Measurements from ENCODE around the gene ZNF423. TPM values are rescaled to one million over a fixed set of nuclear protein-coding genes. Genes with fewer than 3 reads are reported as not detected.

Gene ZNF423
- total RNA-seq, 3 donors from 2014 or later: 0.03 TPM; not detected in 2

- Mint-ChIP-seq H3K4me1 (ENCODE audit: low read depth) (peaks cover 41% of the 10 kb centered on the region), H3K27me3 (ENCODE audit: low read depth) (no peaks in the 10 kb centered on the region), H3K9me3 (no peaks in the 10 kb centered on the region), H3K36me3 (ENCODE audit: insufficient read depth) (no peaks in the 10 kb centered on the region), H3K4me3 (no peak overlapping the region)
- ATAC-seq (no peak), DNase-seq (no peak)
These were observed 393.4 kb downstream of the ZNF423 start for GRCh38 chr16:49462362-49462988.

- H3K9me3 Mint-ChIP-seq: no peaks in the 10 kb centered on the region
- DNase-seq: no peak
- peaks cover 41% of the 10 kb centered on the region for H3K4me1 Mint-ChIP-seq (ENCODE audit: low read depth)
- no peaks in the 10 kb centered on the region for H3K36me3 Mint-ChIP-seq (ENCODE audit: insufficient read depth)
- H3K27me3 Mint-ChIP-seq (ENCODE audit: low read depth): no peaks in the 10 kb centered on the region
- no peak overlapping the region for H3K4me3 Mint-ChIP-seq
- no peak for ATAC-seq
These were observed 394.4 kb downstream of the ZNF423 start for GRCh38 chr16:49461517-49461951.

- DNase-seq (no peak), ATAC-seq (no peak)
- Mint-ChIP-seq H3K4me1 (ENCODE audit: low read depth) (peaks cover 41% of the 10 kb centered on the region), H3K27me3 (ENCODE audit: low read depth) (no peaks in the 10 kb centered on the region), H3K36me3 (ENCODE audit: insufficient read depth) (no peaks in the 10 kb centered on the region), H3K9me3 (no peaks in the 10 kb centered on the region), H3K4me3 (no peak overlapping the region)
These were observed 395.0 kb downstream of the ZNF423 start for GRCh38 chr16:49460786-49461470.

GRCh38 chr16:49459953-49460735, 395.8 kb downstream of the ZNF423 start:
- no peaks in the 10 kb centered on the region for H3K27me3 Mint-ChIP-seq (ENCODE audit: low read depth)
- DNase-seq (no peak), ATAC-seq (no peak)
- peaks cover 40% of the 10 kb centered on the region for H3K4me1 Mint-ChIP-seq (ENCODE audit: low read depth)
- no peaks in the 10 kb centered on the region for H3K9me3 Mint-ChIP-seq
- no peak overlapping the region for H3K4me3 Mint-ChIP-seq
- no peaks in the 10 kb centered on the region for H3K36me3 Mint-ChIP-seq (ENCODE audit: insufficient read depth)

- H3K36me3 Mint-ChIP-seq (ENCODE audit: insufficient read depth): no peaks in the 10 kb centered on the region
- H3K9me3 Mint-ChIP-seq: no peaks in the 10 kb centered on the region
- peaks cover 30% of the 10 kb centered on the region for H3K4me1 Mint-ChIP-seq (ENCODE audit: low read depth)
- H3K4me3 Mint-ChIP-seq: no peak overlapping the region
- DNase-seq (no peak), ATAC-seq (no peak)
- peaks cover 4% of the 10 kb centered on the region for H3K27me3 Mint-ChIP-seq (ENCODE audit: low read depth)
These were observed 397.1 kb downstream of the ZNF423 start for GRCh38 chr16:49458656-49459445.

GRCh38 chr16:49458243-49458642, 397.7 kb downstream of the ZNF423 start:
- ATAC-seq: no peak
- peaks cover 24% of the 10 kb centered on the region for H3K4me1 Mint-ChIP-seq (ENCODE audit: low read depth)
- DNase-seq: no peak
- peaks cover 4% of the 10 kb centered on the region for H3K27me3 Mint-ChIP-seq (ENCODE audit: low read depth)
- no peaks in the 10 kb centered on the region for H3K36me3 Mint-ChIP-seq (ENCODE audit: insufficient read depth)
- no peak overlapping the region for H3K4me3 Mint-ChIP-seq
- no peaks in the 10 kb centered on the region for H3K9me3 Mint-ChIP-seq

GRCh38 chr16:49457196-49457595, 398.7 kb downstream of the ZNF423 start:
- Mint-ChIP-seq H3K36me3 (ENCODE audit: insufficient read depth) (no peaks in the 10 kb centered on the region), H3K4me3 (no peak overlapping the region), H3K4me1 (ENCODE audit: low read depth) (peaks cover 14% of the 10 kb centered on the region), H3K9me3 (no peaks in the 10 kb centered on the region), H3K27me3 (ENCODE audit: low read depth) (peaks cover 4% of the 10 kb centered on the region)
- DNase-seq: no peak
- ATAC-seq: no peak

- ATAC-seq: no peak
- Mint-ChIP-seq H3K4me1 (ENCODE audit: low read depth) (peaks cover 9% of the 10 kb centered on the region), H3K9me3 (no peaks in the 10 kb centered on the region), H3K4me3 (no peak overlapping the region), H3K36me3 (ENCODE audit: insufficient read depth) (no peaks in the 10 kb centered on the region), H3K27me3 (ENCODE audit: low read depth) (peaks cover 4% of the 10 kb centered on the region)
- DNase-seq: no peak
These were observed 399.1 kb downstream of the ZNF423 start for GRCh38 chr16:49456763-49457162.

- no peak for DNase-seq
- ATAC-seq: no peak
- Mint-ChIP-seq H3K27me3 (ENCODE audit: low read depth) (peaks cover 4% of the 10 kb centered on the region), H3K36me3 (ENCODE audit: insufficient read depth) (no peaks in the 10 kb centered on the region), H3K4me1 (ENCODE audit: low read depth) (peaks cover 7% of the 10 kb centered on the region), H3K9me3 (no peaks in the 10 kb centered on the region), H3K4me3 (no peak overlapping the region)
These were observed 399.7 kb downstream of the ZNF423 start for GRCh38 chr16:49455991-49456745.

GRCh38 chr16:49455181-49455990, 400.5 kb downstream of the ZNF423 start:
- Mint-ChIP-seq H3K4me3 (no peak overlapping the region), H3K36me3 (ENCODE audit: insufficient read depth) (no peaks in the 10 kb centered on the region), H3K9me3 (no peaks in the 10 kb centered on the region), H3K27me3 (ENCODE audit: low read depth) (peaks cover 4% of the 10 kb centered on the region), H3K4me1 (ENCODE audit: low read depth) (peaks cover 2% of the 10 kb centered on the region)
- ATAC-seq (no peak), DNase-seq (no peak)

- peaks cover 4% of the 10 kb centered on the region for H3K27me3 Mint-ChIP-seq (ENCODE audit: low read depth)
- no peaks in the 10 kb centered on the region for H3K4me1 Mint-ChIP-seq (ENCODE audit: low read depth)
- H3K9me3 Mint-ChIP-seq: no peaks in the 10 kb centered on the region
- DNase-seq (no peak), ATAC-seq (no peak)
- no peaks in the 10 kb centered on the region for H3K36me3 Mint-ChIP-seq (ENCODE audit: insufficient read depth)
- no peak overlapping the region for H3K4me3 Mint-ChIP-seq
These were observed 401.3 kb downstream of the ZNF423 start for GRCh38 chr16:49454426-49455180.

GRCh38 chr16:49453983-49454382, 401.9 kb downstream of the ZNF423 start:
- peaks cover 4% of the 10 kb centered on the region for H3K27me3 Mint-ChIP-seq (ENCODE audit: low read depth)
- no peaks in the 10 kb centered on the region for H3K4me1 Mint-ChIP-seq (ENCODE audit: low read depth)
- H3K36me3 Mint-ChIP-seq (ENCODE audit: insufficient read depth): no peaks in the 10 kb centered on the region
- DNase-seq (no peak), ATAC-seq (no peak)
- H3K4me3 Mint-ChIP-seq: no peak overlapping the region
- no peaks in the 10 kb centered on the region for H3K9me3 Mint-ChIP-seq
